ENCODE measurements around the gene CES3.
A peak's percentile ranks its signal among the peaks of the same experiment; 100 is the strongest.

CES3 gene

DNA sequence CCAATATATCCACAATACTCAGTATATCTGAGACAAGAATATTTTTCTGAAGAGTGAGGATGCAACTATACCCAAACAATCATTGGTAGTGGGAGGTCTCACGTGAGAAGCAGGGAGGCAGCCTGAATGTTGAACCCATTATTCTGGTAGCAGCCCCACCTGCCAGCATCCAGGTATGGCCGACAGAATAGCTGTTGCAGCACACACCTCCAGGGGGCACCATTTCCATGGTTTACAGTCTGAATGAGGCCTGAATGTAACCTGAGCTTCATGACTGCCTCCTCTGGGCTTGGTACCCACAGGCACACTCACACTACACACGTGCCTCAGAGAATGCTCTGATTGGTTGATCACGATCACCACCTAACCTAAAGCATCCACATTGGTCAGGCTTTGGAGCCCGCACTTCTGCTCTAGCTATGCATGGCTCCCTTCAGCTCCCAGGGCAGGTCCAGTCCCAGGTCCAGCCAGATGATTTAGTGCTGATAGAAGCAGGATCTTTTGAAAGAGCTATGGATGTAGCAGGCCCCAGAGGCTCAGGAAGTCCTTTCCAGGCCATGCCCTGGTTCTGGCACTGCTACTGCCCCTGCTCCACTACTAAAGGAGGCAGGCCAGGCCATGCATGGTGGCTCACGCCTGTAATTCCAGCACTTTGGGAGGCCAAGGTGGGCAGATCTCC is 56.9 kb downstream of the CES3 start:
- H3K27ac Mint-ChIP-seq, result no peak overlapping the region
- no peak overlapping the region for H3K4me3 Mint-ChIP-seq
- H3K4me1 Mint-ChIP-seq (ENCODE audit: low read depth), result peaks cover 32% of the 10 kb centered on the region
- H3K27me3 Mint-ChIP-seq (ENCODE audit: low read depth), result no peaks in the 10 kb centered on the region
- peak; percentile 84 for DNase-seq (ENCODE audit: low spot score)
- peaks cover 4% of the 10 kb centered on the region for H3K36me3 Mint-ChIP-seq (ENCODE audit: low read depth)
- no peaks in the 10 kb centered on the region for H3K9me3 Mint-ChIP-seq

GRCh38 chr16:67019171-67019570 is 58.1 kb downstream of the CES3 start:
- no peaks in the 10 kb centered on the region for H3K9me3 Mint-ChIP-seq
- H3K27me3 Mint-ChIP-seq (ENCODE audit: low read depth), result no peaks in the 10 kb centered on the region
- no peak overlapping the region for H3K27ac Mint-ChIP-seq
- H3K36me3 Mint-ChIP-seq (ENCODE audit: low read depth), result peaks cover 2% of the 10 kb centered on the region
- peaks cover 34% of the 10 kb centered on the region for H3K4me1 Mint-ChIP-seq (ENCODE audit: low read depth)
- DNase-seq (ENCODE audit: low spot score), result no peak
- no peak overlapping the region for H3K4me3 Mint-ChIP-seq

DNA sequence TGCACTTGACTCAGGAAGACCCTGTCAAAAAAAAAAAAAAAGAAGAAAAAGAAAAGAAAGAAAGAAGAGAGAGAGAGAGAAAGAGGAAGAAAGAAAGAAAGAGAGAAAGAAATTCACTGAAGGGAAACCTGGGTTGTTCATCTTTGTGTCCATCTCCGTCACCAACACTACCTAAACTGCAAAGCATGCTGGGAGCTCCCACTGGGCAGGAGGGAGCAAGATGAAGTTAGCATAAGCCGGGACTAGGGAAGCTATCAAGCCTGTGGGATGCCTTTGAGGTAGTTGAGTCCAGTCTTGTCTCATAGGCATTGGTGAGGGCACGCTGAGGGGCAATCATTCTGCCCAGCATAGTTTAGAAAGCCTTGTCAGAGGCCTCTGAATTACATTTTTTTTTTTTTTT is 60.3 kb downstream of the CES3 start:
- Mint-ChIP-seq H3K27me3 (ENCODE audit: low read depth) (no peaks in the 10 kb centered on the region), H3K4me3 (no peak overlapping the region), H3K9me3 (no peaks in the 10 kb centered on the region), H3K36me3 (ENCODE audit: low read depth) (no peaks in the 10 kb centered on the region), H3K27ac (no peak overlapping the region), H3K4me1 (ENCODE audit: low read depth) (peaks cover 32% of the 10 kb centered on the region)
- DNase-seq (ENCODE audit: low spot score), result no peak

DNA sequence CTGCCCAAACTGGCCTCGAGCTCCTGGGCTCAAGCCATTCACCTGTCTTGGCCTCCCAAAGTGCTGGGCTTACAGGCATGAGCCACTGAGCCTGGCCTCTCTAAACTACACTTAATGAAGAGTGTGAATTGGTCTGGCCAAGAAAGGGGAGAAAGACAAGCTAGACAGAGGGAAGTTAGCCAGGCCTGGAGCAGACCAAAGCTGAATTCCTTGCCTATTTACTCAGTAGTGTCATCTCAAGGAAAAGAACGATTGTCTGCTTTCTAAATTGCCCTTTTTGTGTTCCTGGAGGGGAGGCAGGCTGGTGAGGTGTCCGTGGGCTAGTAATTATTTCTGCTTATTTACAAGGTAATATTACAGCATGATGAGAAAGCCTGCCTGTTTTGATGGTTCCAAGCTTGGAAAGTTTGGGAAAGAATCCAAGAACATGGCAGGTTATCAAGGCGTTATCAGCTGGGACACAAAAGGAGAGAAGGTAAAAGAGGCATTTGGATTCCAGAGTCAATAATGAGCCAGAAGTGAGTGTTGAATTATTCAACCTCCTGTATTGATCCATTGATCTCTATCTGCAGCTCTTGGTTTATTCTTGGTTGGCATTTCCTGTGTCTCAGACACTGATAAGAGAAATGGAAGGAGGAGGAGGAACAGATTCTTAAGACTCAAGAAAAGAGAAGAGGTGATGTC is 61.6 kb downstream of the CES3 start:
- DNase-seq (ENCODE audit: low spot score), result no peak
- H3K27ac Mint-ChIP-seq, result no peak overlapping the region
- no peaks in the 10 kb centered on the region for H3K9me3 Mint-ChIP-seq
- H3K36me3 Mint-ChIP-seq (ENCODE audit: low read depth), result no peaks in the 10 kb centered on the region
- H3K4me1 Mint-ChIP-seq (ENCODE audit: low read depth), result peaks cover 28% of the 10 kb centered on the region
- peak overlapping the region; percentile 0 for H3K4me3 Mint-ChIP-seq
- H3K27me3 Mint-ChIP-seq (ENCODE audit: low read depth), result no peaks in the 10 kb centered on the region

DNA sequence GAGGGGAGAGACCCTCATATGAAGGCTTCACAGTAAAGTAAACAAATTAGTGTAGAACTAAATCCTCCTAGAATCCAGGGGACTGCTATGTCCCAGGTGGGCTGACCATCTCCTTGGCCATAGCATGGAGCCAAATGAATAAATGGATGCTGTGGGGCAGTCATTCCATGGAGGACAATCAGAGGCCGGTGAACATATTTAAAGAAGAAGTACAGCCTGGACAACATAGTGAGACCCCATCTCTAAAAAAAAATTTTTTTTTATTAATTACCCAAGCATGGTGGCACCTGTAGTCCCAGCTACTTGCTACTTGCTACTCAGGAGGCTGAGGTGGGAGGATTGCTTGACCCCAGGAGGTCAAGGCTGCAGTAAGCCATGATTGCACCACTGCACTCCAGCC is 62.6 kb downstream of the CES3 start:
- Mint-ChIP-seq H3K36me3 (ENCODE audit: low read depth) (no peaks in the 10 kb centered on the region), H3K4me3 (no peak overlapping the region), H3K27me3 (ENCODE audit: low read depth) (no peaks in the 10 kb centered on the region), H3K27ac (no peak overlapping the region), H3K4me1 (ENCODE audit: low read depth) (peaks cover 28% of the 10 kb centered on the region), H3K9me3 (no peaks in the 10 kb centered on the region)
- DNase-seq (ENCODE audit: low spot score), result no peak

Measured in T-helper 2 cell treated with Interferon-gamma antibody and Interleukin-4, amounts not matched to agents 5 μg/mL and 100 μg/mL, for 36 hours (primary cell).